EH (cell line): ENCODE measurements around the gene FBRSL1.

ENCODE experiments used
- DNase-seq: peaks from one replicate; pipeline ENCODE4 v3.0.0-alpha.2; 2015; ENCODE audit warnings: low read depth

FBRSL1 gene

DNA sequence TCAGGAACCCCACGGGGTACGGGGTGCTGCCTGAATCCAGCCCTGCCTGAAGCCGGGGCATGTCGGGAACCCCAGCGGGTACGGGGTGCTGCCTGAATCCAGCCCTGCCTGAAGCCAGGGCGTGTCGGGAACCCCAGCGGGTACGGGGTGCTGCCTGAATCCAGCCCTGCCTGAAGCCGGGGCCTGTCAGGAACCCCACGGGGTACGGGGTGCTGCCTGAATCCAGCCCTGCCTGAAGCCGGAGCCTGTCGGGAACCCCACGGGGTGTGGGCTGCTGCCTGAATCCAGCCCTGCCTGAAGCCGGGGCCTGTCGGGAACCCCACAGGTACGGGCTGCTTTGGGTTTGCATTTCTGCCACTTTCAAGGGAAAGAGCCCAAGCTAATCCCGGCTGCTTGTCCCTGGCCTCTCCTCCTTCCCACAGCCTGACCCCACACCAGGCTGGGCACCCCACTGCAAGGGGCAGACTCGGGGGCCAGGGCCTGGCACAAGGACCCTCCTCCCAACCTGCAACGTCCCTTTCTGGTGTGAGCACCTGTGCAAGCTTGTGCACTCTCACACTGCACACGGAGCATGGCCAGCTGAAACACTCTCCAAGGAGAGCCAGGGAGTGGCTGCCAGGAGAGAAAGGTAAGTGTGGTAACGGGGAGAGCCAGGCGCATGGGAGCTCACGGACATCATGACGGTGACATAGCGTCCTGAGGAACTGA lies 5.6 kb upstream of the FBRSL1 start:
- no peak for DNase-seq

DNA sequence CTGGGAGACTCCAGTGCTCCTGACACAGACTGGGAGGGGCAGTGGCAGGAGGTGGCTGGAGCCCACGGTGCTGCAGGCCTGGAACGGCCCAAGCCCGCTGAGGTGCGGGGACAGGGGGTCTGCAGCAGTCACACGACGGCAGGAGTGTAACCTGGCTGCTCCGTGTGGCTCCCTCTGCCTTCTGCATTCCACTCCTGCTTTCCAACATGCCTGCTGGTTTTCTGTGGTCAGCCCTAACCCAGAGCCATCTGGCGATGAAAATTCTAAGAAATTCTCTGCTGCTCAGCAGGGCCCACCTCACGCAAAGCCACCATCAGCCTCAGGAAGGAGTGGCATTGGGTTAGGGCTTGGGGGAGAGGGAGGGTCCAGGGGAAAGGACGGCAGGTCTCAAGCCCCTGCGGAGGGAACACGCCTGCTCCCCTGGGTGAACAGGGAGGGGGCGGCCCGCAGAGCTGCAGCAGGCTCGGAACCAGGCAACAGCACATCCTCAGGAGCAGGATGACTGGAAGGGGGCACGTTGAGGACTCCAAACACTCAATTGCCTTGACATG lies 5.0 kb upstream of the FBRSL1 start:
- DNase-seq, result no peak

DNA sequence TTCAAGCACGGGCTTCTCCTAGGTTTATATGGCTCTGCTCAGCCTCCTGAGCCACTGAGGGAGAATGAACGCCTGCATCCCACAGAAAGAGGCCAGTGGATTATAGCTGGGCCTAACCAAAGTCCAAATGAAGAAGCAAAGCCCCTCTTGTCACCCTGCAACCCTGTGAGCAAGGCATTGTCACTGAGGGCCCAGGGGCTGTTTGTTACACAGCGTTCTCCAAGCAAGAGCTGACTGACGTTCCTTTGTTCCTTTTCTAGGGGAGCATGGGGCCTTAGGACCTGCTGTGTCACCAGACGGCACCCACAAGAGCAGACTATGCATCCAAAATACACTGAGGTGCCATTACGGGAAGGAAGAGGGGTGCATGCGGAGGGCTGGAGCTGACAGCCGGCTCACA lies 4.3 kb upstream of the FBRSL1 start:
- DNase-seq, result no peak

DNA sequence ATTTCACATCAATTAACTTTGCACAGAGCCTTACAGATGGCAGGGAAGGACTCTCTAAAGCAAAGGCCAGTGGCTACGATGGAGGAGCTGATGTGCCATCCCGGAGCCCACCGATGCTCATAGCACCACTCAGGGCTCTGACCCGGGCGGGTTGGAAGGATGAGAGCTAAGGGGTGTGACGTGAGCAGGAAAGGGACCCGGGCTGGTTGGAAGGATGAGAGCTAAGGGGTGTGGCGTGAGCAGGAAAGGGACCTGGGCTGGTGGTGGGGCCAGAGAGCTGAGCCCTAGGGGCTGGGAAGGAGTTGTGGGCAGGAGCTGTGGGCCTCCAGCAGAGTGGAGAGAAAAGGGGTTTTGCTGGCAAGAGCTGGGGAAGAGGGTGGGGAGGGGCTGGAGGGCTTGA lies 3.8 kb upstream of the FBRSL1 start:
- no peak for DNase-seq

DNA sequence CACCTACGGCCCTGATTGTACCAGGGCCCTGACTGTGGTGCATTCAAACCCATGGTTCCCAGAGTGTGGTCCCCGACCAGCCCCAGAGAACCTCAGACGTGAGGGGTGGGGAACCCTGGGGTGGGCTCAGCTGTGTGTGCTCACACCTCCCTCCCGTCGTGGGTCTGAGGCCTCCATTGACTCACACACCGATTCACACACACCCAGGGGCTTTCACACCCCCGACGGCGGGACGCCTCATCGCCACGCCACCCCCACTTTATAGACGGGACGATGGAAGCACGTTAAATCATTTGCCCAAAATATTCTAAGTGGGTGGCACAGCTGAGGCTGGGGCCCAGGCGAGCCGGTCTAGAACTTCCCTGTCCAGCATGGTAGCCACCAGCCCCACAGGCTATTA lies 3.4 kb upstream of the FBRSL1 start:
- DNase-seq, result no peak

DNA sequence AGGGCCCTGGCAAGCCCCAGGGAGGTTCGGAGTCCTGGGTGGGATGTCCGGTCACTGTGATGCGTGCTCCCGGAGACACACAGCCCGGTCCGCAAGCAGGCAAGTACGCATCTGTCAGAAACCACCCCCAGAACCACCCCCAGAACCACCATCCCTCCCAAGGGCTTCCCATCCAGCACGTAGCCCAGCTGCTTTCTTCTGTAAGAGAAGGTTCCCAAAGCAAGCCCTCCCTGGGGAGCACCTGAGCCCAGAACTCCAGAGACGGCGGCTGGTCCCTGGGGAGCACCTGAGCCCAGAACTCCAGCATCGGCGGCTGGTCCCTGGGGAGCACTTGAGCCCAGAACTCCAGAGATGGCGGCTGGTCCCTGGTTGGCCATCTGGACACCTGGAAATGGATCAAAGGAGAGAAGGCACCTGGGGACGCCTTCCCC lies 2.6 kb upstream of the FBRSL1 start:
- no peak for DNase-seq

DNA sequence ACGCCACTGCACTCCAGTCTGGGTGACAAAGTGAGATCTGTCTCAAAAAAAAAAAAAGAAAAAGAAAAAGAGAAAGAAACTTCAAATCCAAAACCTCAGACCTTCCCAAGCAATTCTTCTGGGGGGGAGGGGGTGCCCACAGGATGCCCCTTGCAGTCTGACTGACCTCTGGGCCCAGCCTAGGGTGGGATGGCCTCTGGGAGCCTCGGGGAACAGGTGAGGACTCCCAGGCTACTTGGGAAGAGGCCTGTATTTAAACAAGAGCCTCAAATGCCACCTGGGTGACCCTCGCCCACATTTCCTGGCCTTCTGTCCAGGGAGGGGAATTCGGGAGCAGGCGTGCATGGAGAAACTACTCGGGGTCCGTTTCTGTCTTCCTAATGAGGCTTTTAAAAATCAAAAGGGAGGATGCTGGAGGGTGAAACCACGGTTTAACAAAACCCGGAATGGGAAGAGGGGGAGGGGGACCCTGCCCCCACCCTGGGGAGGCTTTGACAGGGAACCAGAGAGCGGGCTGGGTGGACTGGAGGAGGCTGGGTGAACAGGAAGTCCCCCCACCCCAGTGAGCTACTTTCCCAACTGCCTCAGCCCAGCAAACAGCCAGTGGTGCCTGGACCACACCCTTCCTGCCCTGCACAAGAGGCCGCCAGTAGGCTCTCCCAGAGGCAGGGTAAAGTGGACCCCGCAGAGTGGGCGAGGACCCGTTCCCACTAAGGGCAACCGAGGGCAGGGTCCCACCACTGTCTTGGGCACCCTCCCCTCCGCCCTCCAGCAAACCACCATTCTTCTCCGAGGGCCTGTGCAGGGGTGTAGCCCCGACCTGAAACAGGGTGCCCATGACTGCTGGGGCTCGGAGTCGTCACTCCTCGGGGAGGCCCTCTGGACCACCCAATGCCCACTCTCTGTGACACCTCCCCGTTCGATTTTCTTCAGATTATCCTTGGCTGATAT lies 1.5 kb upstream of the FBRSL1 start:
- DNase-seq, result no peak

DNA sequence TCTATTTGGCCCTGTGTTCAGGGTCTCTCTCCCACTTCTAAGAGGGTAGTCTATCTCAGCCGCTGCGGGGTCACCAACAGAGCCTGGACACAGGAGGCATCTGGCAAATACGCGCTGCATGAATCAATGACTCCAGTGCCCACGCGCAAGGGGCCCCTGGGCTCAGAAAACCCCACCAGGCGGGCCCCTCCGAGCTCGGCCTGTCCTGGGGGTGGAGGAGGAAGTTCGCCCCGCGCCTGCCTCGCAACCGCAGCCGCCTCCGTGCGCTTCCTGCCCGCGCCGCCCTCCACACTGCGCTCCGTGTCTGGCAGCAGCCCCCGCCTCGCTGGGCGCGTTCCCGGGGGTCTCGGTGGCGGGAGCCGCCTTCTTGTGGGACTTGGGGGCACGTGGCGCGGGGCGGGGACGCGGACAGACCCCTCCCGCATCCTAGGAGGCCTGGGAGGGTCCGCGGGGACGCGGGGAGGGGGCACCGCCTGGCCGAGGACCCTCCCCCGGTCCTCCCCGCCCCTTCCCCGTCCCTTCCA lies 811 bp upstream of the FBRSL1 start:
- peak; percentile 7 for DNase-seq

DNA sequence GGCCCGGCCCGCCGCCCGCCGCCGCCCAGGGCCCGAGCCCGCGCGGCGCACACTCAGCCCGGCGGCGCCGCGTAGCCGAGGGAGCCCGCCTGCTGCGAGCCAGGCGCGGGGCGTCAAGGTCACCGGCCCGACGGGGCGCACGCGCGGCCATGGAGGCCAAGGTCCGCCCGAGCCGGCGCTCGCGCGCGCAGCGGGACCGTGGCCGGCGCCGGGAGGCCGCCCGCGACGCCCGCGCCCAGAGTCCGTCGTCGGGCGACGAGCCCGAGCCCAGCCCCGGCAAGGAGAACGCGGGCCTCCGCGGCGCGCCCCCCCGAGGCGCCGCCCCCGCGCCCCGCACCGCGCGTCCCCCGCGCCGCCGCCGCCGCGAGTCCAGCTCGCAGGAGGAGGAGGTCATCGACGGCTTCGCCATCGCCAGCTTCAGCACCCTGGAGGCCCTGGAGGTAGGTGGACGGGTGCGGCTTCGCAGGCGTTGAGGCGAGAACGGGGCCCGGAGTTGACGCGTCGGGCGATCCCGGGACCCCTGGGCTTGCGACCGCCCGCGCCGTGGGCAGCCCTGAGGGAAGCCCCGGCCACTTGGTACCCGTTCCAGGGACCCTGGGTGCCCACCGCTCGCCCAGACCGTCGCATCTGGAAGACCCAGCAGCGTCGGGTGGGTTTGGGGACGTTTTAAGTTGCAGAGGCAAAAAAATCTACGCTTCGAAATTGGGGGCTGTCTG lies 629 bp downstream of the FBRSL1 start:
- peak; percentile 41 for DNase-seq

DNA sequence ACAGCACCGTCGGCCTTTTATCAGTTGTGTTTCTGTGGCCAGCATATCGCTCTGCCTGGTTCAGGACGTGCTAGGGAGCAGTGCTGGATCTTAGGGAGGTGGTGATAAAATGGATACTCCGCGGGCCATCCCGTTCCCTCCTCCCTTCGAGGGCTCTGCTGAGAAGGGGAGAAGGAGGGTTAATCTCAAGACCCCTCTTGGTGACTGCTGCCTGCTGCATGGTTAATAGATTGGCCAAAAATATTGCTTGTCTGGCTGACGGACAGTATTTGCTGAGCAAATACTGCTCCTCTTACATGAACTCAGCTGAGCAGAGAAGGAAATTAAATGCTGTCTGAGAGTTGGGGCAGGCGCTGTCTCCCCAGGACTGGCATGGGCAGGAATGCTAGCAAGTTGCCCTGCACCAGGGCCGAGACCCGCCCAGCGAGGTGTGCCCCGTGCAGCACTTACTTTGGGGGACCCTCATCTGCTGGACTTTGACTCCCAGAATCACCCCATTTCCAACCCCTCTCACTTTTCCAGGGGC lies 1.2 kb downstream of the FBRSL1 start:
- DNase-seq, result peak; percentile 18

DNA sequence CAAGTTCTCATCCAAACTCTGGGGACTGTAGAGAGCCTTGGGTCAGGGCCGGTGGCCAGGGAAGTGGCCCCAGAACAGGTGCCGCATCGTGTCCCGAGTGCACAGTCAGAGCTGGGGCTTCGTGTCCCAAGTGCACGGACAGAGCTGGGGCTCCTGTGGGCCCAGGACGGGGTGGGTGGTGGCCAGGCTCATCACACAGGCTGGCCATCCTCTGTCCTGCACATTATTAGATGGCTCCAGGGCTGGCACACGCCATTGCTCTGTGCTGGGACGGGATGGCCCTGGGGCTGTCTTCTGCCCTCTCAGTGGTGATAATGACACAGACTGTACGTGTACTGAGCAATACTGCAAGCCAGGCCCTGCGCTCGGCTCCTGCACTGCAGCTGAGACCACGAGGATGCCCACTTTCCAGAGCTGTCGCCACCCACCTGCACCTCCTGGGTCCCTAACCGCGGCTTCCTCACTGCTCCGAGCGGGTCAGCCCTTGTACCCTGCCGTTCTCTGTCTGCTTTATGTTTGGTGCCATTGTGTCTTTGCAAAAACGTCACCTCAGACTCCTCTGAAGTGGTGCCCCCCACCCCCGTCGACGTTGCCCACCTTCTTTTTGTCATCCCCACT lies 1.9 kb downstream of the FBRSL1 start:
- DNase-seq, result no peak

DNA sequence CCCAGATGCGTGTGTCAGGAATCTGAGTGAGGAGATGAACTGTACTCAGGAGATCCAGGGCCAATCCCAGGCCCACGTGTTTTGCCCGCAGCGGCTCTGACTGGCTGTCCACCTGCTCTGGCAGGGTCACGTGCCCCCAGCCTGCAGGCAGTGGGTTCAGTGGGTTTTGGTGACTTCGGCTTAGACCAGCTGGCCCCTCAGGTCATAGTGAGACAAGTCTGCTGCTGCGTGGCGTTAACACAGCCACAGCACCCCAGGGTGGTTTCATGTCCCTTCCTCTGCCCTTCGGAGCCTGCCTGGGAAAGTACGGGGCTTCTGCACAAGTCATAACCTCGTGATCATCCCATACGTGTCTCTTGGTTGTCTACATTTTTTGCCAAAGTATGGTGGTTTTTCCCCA lies 2.6 kb downstream of the FBRSL1 start:
- DNase-seq, result no peak

DNA sequence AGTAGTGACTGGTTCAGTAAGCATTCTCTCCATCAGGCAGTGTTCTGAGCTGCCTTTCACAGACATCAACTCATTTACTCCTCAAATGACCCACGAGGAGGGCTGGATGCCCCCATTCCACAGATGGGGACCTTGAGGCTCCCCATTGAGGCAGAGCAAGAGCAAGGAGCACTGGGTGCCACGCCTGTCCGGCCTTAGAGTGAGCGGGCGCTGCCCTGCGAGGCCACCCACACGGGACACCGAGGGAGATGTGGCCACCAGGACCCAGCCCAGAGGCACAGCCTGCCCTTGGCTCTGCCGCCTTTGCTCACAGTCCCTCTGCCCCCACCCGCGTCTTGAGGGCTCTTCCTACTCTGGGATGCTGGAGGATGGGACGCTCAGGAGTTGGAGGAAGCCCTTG lies 3.0 kb downstream of the FBRSL1 start:
- DNase-seq, result no peak

DNA sequence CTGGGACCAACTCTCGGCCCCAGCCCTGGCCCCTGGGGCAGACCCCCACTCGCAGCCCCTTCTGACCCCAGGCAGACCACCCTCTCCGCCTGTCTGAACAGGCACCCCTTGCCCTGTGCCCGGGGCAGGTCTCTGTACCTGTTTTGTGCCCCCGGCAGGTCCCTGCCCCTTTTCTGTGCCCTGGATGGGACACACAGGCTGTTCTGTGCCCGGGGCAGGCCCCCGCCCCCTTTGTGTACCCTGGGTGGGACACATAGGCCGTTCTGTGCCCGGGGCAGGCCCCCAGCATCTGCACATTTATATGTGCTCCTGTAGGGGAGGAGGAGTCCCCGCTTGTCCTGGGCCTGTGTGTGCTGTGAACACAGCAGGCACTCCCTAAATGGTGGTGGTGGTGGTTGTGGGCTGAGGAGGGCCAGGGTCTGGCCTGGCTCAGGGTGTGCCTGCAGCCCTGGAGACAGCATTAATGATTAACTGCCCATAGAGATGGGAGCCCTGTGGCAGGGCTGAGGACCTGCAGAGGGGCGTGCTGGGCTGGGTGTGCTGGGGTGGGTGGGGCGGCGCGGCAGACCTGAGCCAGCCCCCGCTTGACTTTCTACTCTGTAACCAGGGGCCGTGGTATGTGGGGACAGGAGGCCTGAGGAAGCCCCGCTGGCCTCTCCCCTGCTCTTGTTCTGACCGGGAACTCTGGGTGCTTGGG lies 3.7 kb downstream of the FBRSL1 start:
- DNase-seq, result no peak

DNA sequence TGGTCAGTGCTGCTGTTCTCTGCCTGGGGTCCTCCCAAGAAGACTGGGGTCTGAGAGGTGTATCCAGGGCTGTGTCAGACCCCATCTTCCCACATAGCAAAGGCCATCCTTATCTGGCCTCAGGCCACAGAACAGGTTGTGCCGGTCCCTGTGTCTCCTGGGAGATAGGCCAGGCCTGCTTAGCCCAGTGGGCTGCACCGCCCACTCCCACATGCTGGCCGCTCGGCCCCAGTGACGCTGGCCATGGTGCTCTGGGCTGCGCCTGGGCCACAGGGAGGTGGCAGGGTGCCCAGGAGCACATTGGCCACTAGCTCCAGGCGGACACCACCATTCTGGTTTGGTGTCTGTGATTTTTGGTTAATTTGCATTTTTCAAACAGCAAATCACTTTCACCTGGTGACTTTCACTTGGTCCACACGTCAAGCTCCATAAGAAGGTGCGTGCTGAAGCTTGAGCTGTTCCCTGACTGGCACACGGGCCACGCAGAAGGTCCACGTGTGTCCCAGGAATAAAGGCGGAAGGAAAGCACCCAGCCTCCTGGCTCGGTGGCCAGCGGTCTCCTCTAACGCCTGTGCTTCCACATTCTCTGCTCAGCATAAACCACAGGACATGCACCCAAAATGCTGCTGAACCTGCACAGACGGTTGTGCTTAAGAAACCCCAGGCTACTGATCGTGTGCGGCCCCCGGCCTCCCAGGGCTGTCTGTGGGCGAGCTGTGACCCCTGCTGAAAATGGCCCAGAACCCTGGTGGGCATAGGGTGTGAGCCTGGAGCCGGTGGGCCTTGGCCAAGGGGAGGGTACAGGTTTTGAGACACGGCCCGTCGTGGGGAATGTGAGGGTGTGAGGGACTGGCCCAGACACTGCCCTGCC lies 4.6 kb downstream of the FBRSL1 start:
- no peak for DNase-seq

DNA sequence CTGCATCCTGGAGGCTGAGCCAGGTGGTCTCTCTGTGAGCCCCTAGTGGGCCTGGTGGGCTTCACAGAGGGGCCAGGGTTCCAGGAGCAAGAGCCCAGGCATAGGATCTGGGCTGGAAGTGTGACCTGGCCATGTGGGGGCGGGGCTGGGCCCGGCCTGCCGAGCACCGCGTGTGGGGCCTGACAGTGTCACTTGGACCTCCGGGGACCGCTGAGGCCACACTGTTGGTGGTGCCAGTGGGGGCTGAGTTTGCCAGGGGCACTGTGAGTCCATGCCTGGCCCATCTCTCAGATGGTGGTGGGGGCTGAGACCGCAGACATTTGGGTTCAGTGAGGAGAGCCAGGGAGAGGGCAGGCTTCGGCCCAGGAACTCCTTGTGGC lies 5.2 kb downstream of the FBRSL1 start:
- DNase-seq, result no peak

DNA sequence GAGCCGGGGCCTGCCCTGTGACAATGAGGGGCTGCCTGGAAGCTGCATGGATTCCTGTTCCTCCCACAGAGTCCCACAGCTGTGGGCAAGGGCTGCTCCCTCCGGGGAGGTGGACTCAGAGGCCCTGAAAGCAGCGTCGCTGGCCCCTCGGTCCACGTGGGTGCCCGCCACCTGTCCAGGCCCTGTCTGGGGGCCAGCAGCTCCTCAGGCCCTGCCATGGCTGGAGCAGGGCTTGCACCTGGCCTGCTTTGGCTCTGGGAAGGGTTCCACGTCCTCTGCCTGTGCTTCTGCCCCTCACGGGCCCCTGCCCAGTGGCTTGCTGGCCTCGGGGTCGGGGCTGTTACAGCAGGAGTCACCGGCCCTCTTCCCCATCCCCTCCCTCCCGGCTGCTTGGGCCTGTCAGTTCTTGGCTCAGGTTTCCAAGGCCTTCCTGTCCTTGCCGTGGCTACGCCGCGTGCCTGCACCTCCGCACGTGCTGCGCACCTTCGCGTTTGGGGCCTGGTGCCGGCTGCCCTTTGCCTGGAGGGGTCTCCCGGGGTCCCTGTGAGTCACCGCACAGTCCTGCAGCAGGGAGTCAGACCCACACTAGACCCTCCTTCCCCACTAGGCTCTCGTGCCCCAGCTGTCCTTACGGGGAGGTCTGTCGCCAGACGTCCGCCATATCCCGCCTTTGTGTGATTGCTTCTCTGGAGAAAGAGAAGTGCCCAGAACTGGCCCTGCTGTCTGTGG lies 5.8 kb downstream of the FBRSL1 start:
- no peak for DNase-seq

DNA sequence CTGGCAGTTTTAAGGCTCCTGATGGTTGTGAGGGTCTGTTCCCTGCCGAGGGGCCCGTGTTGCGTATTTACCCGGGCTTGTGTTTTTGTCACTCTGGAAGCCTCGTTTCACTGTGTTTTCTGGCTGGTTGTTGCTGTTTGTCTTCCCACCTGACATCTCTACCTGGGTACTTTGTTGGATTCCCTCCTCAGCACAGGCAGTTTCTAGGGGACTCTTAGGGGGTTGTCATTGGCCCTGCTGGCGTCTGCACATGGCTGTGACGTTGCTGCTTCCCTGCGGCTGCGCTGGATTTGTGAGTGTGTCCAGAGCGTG lies 6.4 kb downstream of the FBRSL1 start:
- no peak for DNase-seq

DNA sequence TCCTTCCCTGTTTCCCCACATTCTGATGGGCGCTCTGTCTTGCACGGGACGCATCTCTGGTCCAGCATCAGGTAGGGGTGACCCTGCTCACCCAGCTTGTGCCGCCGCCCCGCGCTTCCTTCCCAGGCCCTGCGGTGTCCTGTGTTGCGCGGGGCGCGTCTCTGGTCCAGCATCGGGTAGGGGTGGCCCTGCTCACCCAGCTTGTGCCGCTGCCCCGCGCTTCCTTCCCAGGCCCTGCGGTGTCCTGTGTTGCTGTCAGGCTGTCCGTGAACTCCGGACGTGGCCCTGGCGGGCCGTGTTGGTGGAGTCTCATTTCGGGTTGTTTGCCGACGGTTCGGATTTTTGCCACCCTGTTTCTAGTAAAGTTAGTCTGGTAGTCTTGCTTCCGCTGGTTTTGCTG lies 6.8 kb downstream of the FBRSL1 start:
- DNase-seq, result no peak
